CD4-positive, alpha-beta T cell treated with Interleukin-2 at 100 ng/mL for 4 hours (primary cell): ENCODE measurements around the gene TMEM134.

Source experiments
- DNase-seq: peaks from one replicate; pipeline ENCODE4 v3.0.0-alpha.2; 2020; ENCODE audit warnings: low spot score

TMEM134 gene

DNA sequence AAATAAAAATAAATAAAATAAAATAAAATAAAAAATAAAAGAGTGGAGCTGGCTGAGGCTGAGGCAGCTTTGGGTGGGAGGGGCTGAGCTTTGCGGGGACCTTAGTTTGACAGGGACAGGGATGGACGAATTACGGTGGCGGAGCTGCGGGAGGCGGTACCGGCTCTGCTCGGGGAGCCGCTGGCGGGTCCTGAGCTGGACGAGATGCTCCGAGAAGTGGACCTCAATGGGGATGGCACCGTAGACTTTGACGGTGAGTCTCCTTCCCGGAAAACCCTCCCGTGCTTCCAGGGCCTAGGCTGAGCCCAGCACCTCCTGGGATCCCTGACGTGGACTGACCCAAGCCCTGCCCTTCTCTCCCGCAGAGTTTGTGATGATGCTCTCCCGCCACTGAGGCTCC, 10.8 kb downstream of the TMEM134 start:
- DNase-seq = no peak

GRCh38 chr11:67457453-67457852, 11.6 kb downstream of the TMEM134 start:
- no peak for DNase-seq

GRCh38 chr11:67456068-67456705, 12.9 kb downstream of the TMEM134 start:
- no peak for DNase-seq

DNA sequence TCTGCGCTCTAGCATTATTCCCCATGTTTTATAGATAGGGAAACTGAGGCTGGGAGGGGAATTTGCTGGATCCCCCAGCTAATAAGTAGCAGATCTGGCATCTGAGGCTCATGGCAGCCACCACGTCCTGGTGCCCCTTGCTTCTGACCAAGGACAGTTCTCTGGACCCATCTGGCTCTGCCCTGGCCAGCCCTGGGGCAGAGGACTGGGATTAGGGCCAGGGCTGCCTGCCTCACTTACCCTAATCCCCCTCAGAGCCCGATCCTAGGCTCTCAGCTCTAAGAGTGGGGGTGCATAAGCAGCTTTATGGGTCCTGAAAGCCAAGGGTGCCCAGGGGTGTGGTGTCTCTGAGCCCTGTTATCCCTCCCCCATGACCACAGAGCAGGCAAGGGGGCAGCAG, 14.0 kb downstream of the TMEM134 start, which contains the start of gene CABP4:
CABP4 (plus strand) TSS at position 301 of the 400 bp plus-strand sequence; CDS start at position 371, 70 bp downstream.
- DNase-seq = no peak

- no peak for DNase-seq
Measured at GRCh38 chr11:67453816-67454732, 15.0 kb downstream of the TMEM134 start.

DNA sequence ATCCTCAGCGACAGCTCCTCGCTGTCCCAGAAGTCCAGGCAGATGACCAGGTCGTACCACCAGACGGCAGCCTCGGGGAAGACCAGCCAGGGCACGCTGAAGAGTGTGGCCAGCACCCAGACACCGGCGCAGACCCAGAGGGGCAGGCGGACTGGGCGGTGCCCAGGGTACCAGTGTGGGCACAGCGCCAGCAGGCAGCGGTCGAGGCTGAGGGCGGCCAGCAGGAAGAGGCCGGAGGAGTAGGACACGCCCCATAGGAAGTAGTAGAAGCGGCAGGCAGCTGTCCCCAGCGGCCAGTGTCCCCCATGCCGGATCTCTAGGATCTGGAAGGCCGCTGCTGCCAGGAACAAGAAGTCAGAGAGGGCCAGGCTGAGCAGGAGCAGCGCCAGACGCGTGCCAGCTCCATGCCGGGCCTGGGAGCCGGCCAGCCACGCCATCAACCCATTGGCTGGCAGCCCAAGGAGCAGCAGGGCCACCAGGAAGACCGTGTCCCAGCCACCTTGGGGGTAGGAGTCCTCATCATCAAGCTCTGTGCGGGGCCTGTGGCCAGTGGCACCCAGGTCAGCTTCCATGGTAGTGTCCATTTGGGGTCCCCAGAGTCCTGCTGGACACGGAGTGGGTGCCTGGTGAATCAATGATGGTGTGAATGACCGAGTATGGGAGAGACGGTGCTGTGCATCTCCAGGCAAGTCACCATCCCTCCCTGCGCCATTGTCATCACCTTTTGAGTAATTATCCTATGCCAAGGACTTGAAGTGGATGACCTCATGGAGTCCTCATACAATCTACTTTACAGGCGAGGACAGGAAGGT, 16.7 kb downstream of the TMEM134 start, which contains the start of gene GPR152:
GPR152 (minus strand) TSS at position 589 of the 812 bp plus-strand sequence; CDS start at position 584, 5 bp downstream.
- no peak for DNase-seq

DNA sequence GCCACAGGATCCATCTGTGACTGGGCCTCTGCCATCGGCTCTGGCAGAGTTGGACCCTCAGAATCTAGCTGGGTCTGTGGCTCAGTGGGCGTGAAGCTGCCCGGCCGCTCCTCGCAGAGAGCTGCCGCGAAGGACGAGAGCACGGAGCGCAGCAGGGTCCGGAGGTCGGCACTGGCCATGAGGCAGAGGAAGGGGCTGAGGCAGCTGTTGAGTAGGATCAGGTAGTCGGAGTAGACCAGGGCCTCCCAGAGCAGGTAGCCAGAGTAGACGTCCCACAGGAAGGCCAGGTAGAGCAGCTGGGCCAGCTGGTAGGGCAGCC, 17.4 kb downstream of the TMEM134 start:
- no peak for DNase-seq

GRCh38 chr11:67450796-67451657, 18.0 kb downstream of the TMEM134 start:
- DNase-seq = no peak

DNA sequence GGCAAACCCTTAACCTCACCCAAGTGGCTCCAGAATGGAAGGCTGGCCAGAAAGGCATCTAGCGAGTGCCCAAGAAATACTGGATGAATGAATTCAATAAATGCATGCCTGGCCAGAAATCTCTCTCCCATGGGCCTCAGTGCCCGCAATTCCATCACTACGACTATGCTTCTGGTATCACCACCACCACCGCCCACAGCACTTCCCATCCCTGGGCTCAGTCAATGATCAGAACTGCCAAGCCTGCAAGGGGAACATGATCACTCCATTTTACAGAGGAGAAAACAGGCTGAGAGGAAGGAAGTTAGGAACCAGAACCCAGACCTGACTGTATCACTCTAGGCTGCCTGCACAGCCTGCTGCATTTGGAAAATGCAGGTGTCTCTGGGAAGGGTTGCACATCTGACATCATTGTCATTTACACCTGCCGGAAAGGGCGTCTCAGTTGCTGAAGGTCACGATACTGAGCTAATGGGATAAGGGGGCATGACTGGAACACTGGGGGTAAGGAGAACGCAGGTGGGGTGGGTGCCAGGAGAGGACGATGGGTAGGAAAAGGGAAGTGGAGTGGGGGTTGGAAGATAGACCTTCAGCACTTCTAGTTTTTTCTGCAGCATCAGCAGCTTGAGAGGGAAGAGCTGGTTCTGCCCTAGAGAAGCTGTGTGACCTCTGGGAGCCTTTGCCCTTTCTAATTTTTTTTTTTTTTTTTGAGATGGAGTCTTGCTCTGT, 19.8 kb downstream of the TMEM134 start:
- no peak for DNase-seq

- no peak for DNase-seq
Measured at GRCh38 chr11:67448220-67448609, 20.8 kb downstream of the TMEM134 start.

DNA sequence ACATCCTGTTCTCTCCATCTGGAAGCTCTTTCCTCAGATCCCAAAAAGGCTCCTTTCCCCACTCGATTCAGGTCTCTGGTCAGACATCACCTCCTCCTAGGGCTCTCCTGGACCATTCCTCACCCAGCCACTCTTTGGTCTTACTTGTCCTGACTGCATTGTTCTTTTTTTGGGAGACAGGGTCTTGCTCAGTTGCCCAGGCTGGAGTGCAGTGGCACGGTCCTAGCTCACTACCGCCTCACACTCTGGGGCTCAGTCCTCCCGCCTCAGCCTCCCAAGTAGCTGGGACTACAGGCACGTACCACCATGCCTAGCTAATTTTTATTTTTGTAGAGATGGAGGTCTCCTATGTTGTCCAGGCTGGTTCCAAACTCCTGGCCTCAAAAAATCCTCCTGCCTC, 23.5 kb downstream of the TMEM134 start:
- no peak for DNase-seq

DNA sequence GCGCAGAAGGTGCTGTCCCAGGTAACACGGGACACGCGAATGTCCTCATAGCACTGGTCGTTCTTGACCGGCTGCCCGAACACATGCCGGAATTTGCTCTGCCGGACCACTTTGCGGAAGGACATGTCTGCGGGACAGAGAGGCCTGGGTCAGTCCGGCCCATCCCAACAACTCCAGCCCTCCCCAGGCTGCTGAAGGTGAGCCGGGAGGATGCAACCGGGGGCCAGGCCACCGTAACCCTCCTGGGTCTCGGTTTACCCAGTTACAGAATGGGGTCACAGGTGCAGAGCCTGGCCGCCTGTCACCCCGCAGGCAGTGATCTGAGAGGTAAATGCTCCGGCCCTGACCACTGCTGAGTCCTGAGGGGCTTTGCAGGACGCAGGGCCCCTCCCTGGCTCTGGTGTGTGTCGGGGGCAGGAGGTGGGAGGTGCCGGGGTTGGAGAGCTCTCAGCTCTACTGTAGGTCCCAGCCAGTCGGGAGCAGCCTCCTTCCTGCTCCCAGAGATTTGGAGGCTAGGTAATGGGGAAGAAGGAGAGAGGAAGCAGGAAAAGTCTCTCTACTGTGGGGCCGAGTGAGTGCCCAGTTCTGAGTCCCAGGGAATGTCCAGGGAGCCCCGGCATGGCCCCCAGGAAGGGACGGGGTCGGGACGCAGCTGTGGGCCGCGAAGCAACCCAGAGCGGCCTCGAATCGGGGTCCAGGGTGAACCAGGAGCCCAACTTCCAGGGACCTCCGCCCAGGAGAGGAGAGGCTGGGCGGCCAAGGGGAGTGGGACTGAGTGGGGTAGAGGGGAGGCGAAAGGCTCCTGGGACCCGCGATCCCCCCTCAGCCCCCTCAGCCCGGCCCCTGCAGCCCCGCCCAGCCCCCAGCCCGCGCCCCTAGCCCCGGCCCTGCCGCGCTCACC, 26.3 kb downstream of the TMEM134 start:
- no peak for DNase-seq

- no peak for DNase-seq
Measured at GRCh38 chr11:67441731-67442351, 27.2 kb downstream of the TMEM134 start.

GRCh38 chr11:67441098-67441563, 27.9 kb downstream of the TMEM134 start:
- DNase-seq = no peak

GRCh38 chr11:67440229-67441097, 28.6 kb downstream of the TMEM134 start:
- no peak for DNase-seq

GRCh38 chr11:67439321-67440228, 29.5 kb downstream of the TMEM134 start:
- no peak for DNase-seq
